Right cardiac atrium (tissue), 5 donors: ENCODE measurements around the gene HDAC9. TPM values are rescaled to one million over a fixed set of nuclear protein-coding genes. Genes with fewer than 3 reads are reported as not detected.

Experiments used
- ATAC-seq, 2 donors: fragments of 200-7000 bp; cut with Tn5 transposase; one replicate each; pipeline versions ENCODE4 v1.8.0 to v1.9.1; 2020; ENCODE audit warnings: moderate library complexity in 2 of 2, mild to moderate bottlenecking in 1 of 2
- DNase-seq, 3 donors: peaks; one replicate each; pipeline ENCODE4 v3.0.0-alpha.2; 2020
- H3K27ac ChIP-seq: one replicate; pipeline ENCODE4 v1.5.1; 2013; ENCODE audit warnings: mild to moderate bottlenecking, low read length, control low read depth, moderate library complexity
- H3K27me3 ChIP-seq: one replicate; pipeline ENCODE4 v1.6.1; 2013; ENCODE audit not compliant: control insufficient read depth, insufficient read depth
- H3K4me1 ChIP-seq: one replicate; pipeline ENCODE4 v1.6.1; 2013; ENCODE audit warnings: low read length; ENCODE audit not compliant: control insufficient read depth, insufficient read depth
- H3K4me3 ChIP-seq: one replicate; pipeline ENCODE4 v1.5.1; 2013; ENCODE audit warnings: low read length, control low read depth
- H3K9me3 ChIP-seq: one replicate; pipeline ENCODE4 v1.6.1; 2013; ENCODE audit warnings: low read length; ENCODE audit not compliant: control insufficient read depth
- WGBS: extraction: QIAGEN DNeasy Blood & Tissue Kit; methylation state at CpG from one replicate; pipeline ENCODE4 v1.1.7; 2013; 5-methylcytosine and 5-hydroxymethylcytosine counted together
- intact Hi-C, 4 donors: fragments of 100-400 bp; cut with DNase I; formaldehyde crosslinking; loops; one replicate each; pipeline versions ENCODE4 v1.11.0 to v1.14.0; 2022 to 2023
- polyA plus RNA-seq: library from polyadenylated mRNA; stranded (reverse); fragments of 200-250 nt; gene quantifications from one replicate; pipeline ENCODE4 v1.2.3, GENCODE V29; 2013
- total RNA-seq, 4 donors: library from RNA; stranded (reverse); fragmentation: NEBNext Ultra II Directional; extraction: Animal tissue kit (Norgen Biotek cat#: 25700); gene quantifications; one replicate each; pipeline ENCODE4 v1.2.1, GENCODE V29; 2021
- donor health status: healthy with polysubstance abuse.
- donor health status: DM: no; HTN: yes; CAD: no.
- donor health status: DM: no; HTN: no; CAD: no.
- donor health status: DM: no; HTN: yes; CAD: no; lungs with severe emphysema.
- donor health status: DM: yes; HTN: yes; CAD: no.

HDAC9 gene
- total and polyA plus RNA-seq, 5 donors: 5.5 to 42.2 (median 22.6) TPM

GRCh38 chr7:18792871-18793595 lies 297.5 kb downstream of the HDAC9 start:
- no peaks in the 10 kb centered on the region for H3K4me1 ChIP-seq
- no peak for ATAC-seq
- 78% methylated on average over 13 of the region's 13 CpGs for WGBS
- no peak overlapping the region for H3K4me3 ChIP-seq
- DNase-seq: peak in 1 of 3 donors; percentile 8
- H3K27me3 ChIP-seq: no peaks in the 10 kb centered on the region
- intact Hi-C loops: no loop called here
- H3K27ac ChIP-seq: no peak overlapping the region
- H3K9me3 ChIP-seq: no peaks in the 10 kb centered on the region

GRCh38 chr7:18796216-18796615 lies 300.7 kb downstream of the HDAC9 start:
- no peak overlapping the region for H3K27ac ChIP-seq
- no peak for ATAC-seq
- no peak overlapping the region for H3K4me3 ChIP-seq
- H3K9me3 ChIP-seq: no peaks in the 10 kb centered on the region
- no peaks in the 10 kb centered on the region for H3K4me1 ChIP-seq
- no peak for DNase-seq
- intact Hi-C loops: no loop called here
- no peaks in the 10 kb centered on the region for H3K27me3 ChIP-seq

GRCh38 chr7:18798088-18798906 lies 302.7 kb downstream of the HDAC9 start:
- no peak overlapping the region for H3K4me3 ChIP-seq
- no peaks in the 10 kb centered on the region for H3K27me3 ChIP-seq
- H3K27ac ChIP-seq: no peak overlapping the region
- no peaks in the 10 kb centered on the region for H3K4me1 ChIP-seq
- DNase-seq (no peak), ATAC-seq (no peak)
- intact Hi-C loops: no loop called here
- WGBS: 93% methylated on average over 3 of the region's 3 CpGs
- no peaks in the 10 kb centered on the region for H3K9me3 ChIP-seq

GRCh38 chr7:18799899-18800298 lies 304.4 kb downstream of the HDAC9 start:
- intact Hi-C loops: no loop called here
- no peaks in the 10 kb centered on the region for H3K9me3 ChIP-seq
- WGBS: 100% methylated on average over 1 of the region's 1 CpG
- no peaks in the 10 kb centered on the region for H3K27me3 ChIP-seq
- H3K4me1 ChIP-seq: no peaks in the 10 kb centered on the region
- ATAC-seq (no peak), DNase-seq (no peak)
- no peak overlapping the region for H3K4me3 ChIP-seq
- H3K27ac ChIP-seq: no peak overlapping the region

GRCh38 chr7:18803923-18804322 lies 308.4 kb downstream of the HDAC9 start:
- ATAC-seq (no peak), DNase-seq (no peak)
- intact Hi-C loops: no loop called here
- Histone ChIP-seq H3K27ac (no peak overlapping the region), H3K4me3 (no peak overlapping the region), H3K9me3 (no peaks in the 10 kb centered on the region), H3K27me3 (no peaks in the 10 kb centered on the region), H3K4me1 (no peaks in the 10 kb centered on the region)
- WGBS: 55% methylated on average over 1 of the region's 1 CpG

- DNase-seq (no peak), ATAC-seq (no peak)
- intact Hi-C loops: no loop called here
- no peaks in the 10 kb centered on the region for H3K27me3 ChIP-seq
- H3K9me3 ChIP-seq: no peaks in the 10 kb centered on the region
- H3K27ac ChIP-seq: no peak overlapping the region
- 76% methylated on average over 2 of the region's 2 CpGs for WGBS
- no peak overlapping the region for H3K4me3 ChIP-seq
- no peaks in the 10 kb centered on the region for H3K4me1 ChIP-seq
Measured at GRCh38 chr7:18806177-18806576, 310.6 kb downstream of the HDAC9 start.

- Histone ChIP-seq H3K27ac (no peak overlapping the region), H3K9me3 (no peaks in the 10 kb centered on the region), H3K27me3 (no peaks in the 10 kb centered on the region), H3K4me3 (no peak overlapping the region), H3K4me1 (no peaks in the 10 kb centered on the region)
- no peak for DNase-seq
- intact Hi-C loops: no loop called here
- ATAC-seq: no peak
- 74% methylated on average over 3 of the region's 3 CpGs for WGBS
Measured at GRCh38 chr7:18808026-18808425, 312.5 kb downstream of the HDAC9 start.

- H3K27ac ChIP-seq: no peak overlapping the region
- no peak overlapping the region for H3K4me3 ChIP-seq
- intact Hi-C loops: no loop called here
- H3K9me3 ChIP-seq: no peaks in the 10 kb centered on the region
- 64% methylated on average over 3 of the region's 3 CpGs for WGBS
- H3K4me1 ChIP-seq: no peaks in the 10 kb centered on the region
- ATAC-seq (no peak), DNase-seq (no peak)
- H3K27me3 ChIP-seq: no peaks in the 10 kb centered on the region
Measured at GRCh38 chr7:18815261-18815960, 319.9 kb downstream of the HDAC9 start.

- 89% methylated on average over 3 of the region's 3 CpGs for WGBS
- intact Hi-C loops: no loop called here
- Histone ChIP-seq H3K9me3 (no peaks in the 10 kb centered on the region), H3K27me3 (no peaks in the 10 kb centered on the region), H3K4me3 (no peak overlapping the region), H3K27ac (no peak overlapping the region), H3K4me1 (no peaks in the 10 kb centered on the region)
- no peak for DNase-seq
- ATAC-seq: no peak
Measured at GRCh38 chr7:18820981-18821380, 325.4 kb downstream of the HDAC9 start.

GRCh38 chr7:18821554-18821953 lies 326.0 kb downstream of the HDAC9 start:
- no peak for DNase-seq
- intact Hi-C loops: no loop called here
- no peak overlapping the region for H3K4me3 ChIP-seq
- no peaks in the 10 kb centered on the region for H3K9me3 ChIP-seq
- H3K27me3 ChIP-seq: no peaks in the 10 kb centered on the region
- no peaks in the 10 kb centered on the region for H3K4me1 ChIP-seq
- no peak overlapping the region for H3K27ac ChIP-seq
- no peak for ATAC-seq

GRCh38 chr7:18824157-18824556 lies 328.6 kb downstream of the HDAC9 start:
- 89% methylated on average over 2 of the region's 2 CpGs for WGBS
- intact Hi-C loops: no loop called here
- no peak overlapping the region for H3K27ac ChIP-seq
- H3K4me3 ChIP-seq: no peak overlapping the region
- DNase-seq: no peak
- ATAC-seq: no peak
- H3K27me3 ChIP-seq: no peaks in the 10 kb centered on the region
- no peaks in the 10 kb centered on the region for H3K9me3 ChIP-seq
- no peaks in the 10 kb centered on the region for H3K4me1 ChIP-seq
